IPS-NIHi7 (cell line): ENCODE results near the gene ZNF536.

ENCODE experiments used
- DNase-seq: peaks from one replicate; pipeline ENCODE4 v3.0.0; 2012; ENCODE audit warnings: mixed read lengths; ENCODE audit errors: extremely low spot score

ZNF536 gene

GRCh38 chr19:30529876-30530275, 157.7 kb downstream of the ZNF536 start:
- DNase-seq, result no peak

GRCh38 chr19:30530751-30531150, 158.6 kb downstream of the ZNF536 start:
- DNase-seq, result no peak

GRCh38 chr19:30535011-30535410, 162.8 kb downstream of the ZNF536 start:
- no peak for DNase-seq

DNA sequence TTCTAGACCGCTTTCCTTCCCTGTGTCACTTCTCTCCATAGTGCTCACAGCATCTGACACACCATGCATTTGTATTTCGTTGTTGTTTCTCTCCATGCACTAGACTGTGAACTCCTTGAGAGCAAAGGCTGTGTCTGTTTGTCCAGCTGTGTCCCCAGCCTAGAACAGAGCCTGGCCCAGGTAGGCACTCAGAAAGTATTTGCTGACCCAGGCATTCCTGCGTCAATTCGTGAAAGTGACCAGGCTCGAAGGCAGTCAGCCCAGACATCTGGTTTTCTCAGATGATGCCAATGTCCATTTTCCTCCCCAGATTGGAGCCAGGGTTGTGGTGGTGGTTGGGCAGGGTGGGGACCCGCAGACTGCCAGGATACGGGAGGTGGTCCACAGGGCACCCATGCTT, 164.8 kb downstream of the ZNF536 start:
- DNase-seq, result no peak

DNA sequence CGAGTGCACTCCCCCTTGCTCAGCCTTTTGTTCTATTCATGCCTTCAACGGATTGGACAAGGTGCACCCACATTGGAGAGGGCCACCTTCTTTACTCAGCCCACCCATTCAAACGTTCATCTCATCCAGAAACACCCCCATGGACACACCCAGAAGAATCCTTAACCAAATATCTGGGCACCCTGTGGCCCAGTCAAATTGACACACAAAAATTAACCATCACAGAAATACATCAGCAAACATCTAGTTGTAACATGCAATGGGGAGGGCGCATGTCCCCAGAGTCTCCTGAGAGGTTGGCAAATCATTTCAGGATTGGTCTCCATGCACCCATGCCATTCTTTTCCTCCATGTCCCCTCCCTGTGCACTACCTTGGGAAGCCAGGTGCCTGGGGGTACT, 167.1 kb downstream of the ZNF536 start:
- DNase-seq, result no peak

DNA sequence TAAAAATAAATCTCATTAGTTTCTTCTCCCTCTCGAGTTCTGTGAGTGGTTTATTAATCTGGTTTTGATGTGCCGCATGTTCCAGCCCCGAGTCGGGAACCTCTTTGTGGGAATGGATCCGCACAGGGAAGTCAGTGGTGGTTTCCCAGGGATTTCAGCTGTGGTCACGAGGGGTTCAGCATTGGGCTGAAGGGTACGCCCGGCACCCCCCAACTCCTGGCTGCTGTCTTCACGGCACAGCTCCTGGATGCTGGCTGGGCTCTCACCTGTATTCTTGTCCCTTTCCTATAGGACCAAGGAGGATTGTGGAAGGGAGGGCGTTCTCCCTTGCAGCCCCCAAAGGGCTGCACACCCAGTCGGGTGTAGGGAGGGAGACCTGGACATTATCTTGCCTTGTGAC, 167.8 kb downstream of the ZNF536 start:
- no peak for DNase-seq

DNA sequence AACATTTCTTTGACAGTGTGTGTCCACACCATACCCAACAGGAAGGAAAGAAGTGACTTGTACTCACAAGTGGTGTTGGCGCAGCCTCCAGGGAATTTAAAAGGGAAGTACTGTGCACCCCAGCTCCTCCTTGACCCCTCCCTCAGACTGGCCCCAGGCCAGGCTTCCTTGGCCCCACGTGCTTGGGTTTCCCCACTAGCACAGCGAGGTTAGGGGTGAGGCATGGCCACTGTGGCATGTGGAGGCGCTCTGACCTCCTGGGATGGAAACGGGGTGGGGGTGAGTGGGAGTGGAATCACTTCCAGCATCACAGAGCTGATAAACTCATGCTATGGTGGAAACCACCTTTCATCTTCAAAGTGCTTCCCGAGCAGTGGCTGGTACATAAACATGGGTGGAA, 168.6 kb downstream of the ZNF536 start:
- no peak for DNase-seq

DNA sequence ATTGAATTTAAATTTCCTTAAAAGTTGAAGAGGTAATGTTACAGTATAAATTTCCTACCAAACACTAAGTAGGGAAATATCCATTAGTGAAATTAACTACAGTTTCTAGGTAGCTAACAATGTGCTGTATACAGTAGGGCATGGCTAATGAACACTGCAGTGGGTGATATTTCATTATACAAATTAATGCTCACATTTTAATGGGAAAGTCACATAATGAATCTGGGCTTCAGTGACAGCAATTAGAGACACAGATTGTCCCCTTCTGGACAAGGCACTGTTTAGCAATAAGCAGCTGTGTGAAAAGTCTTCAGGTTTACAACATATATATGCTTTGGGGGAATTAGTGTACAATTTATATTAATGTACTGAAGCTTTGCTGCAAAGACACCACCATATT, 169.4 kb downstream of the ZNF536 start:
- no peak for DNase-seq

- DNase-seq, result no peak
Observed at GRCh38 chr19:30543243-30543945, 171.2 kb downstream of the ZNF536 start.

DNA sequence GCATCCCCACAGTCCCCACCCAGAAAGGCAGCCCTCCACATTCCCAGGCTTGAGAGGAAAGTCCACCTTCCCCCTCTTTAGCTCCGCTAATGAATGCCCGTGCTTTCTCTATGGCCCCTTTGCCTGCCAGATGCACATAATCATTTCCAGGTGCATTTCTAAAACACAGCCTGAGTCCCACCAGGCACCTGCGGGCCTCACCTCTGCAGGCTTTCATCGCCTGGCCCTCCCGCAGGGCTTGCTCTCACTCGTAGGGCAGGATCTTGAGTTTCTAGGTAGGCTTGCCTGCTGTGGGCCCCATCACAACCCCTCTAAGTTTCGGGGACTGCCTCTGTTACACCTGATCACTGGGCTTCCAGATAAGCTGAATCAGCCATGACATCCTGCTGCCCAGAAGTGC, 173.6 kb downstream of the ZNF536 start:
- DNase-seq, result no peak

- no peak for DNase-seq
Observed at GRCh38 chr19:30546332-30546731, 174.1 kb downstream of the ZNF536 start.

DNA sequence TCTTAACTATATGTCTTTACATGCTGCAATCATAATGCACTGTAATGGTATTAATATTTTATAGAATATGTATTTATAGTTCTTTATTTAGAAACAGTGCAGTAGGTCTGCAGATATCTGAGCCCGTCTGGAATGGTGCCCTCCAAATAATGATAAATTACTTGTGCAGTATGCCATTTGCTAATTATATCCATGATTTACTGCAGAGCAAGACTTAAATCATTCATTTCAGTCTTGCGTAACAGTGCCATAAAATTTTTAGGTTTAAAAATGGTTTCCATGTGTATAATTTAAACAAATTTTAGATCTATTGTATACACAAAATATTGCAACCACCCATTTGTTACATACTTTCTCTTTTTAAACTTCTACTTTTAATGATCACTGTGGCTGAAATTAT, 175.1 kb downstream of the ZNF536 start:
- no peak for DNase-seq

DNA sequence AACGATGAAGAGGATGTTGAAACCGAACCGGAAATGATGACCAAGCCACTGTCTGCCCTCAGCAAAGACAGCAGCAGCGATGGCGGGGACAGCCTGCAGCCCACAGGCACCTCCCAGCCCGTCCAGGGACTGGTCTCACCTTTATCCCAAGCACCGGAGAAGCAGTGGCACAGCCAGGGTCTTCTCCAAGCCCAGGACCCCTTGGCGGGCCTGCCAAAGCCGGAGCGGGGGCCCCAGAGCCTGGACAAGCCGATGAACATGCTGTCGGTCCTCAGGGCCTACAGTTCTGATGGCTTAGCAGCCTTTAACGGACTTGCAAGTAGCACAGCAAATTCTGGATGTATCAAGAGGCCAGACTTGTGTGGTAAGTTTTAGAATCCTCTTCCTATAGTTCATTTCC, 177.0 kb downstream of the ZNF536 start:
- no peak for DNase-seq

DNA sequence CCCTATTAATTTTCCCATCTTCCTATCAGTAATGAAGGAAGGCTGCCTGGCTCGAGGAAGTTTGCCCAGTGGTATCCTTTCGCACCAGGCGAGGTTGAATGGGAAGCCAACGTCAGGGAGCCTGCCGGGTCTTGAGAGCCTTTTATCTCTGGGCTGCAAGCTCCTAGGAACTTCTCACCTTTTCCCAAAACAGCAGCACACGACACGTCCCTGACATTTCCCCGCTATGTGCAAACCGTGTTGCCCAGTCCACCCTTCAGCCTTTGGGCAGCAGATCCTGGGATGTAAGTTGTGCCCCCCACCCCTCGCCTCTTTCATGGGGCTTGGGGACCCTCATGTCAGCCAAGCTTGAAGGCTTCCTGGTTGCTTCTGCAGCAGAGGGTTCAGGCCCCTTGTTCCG, 179.1 kb downstream of the ZNF536 start:
- peak; percentile 52 for DNase-seq

GRCh38 chr19:30552593-30552992, 180.4 kb downstream of the ZNF536 start:
- no peak for DNase-seq

DNA sequence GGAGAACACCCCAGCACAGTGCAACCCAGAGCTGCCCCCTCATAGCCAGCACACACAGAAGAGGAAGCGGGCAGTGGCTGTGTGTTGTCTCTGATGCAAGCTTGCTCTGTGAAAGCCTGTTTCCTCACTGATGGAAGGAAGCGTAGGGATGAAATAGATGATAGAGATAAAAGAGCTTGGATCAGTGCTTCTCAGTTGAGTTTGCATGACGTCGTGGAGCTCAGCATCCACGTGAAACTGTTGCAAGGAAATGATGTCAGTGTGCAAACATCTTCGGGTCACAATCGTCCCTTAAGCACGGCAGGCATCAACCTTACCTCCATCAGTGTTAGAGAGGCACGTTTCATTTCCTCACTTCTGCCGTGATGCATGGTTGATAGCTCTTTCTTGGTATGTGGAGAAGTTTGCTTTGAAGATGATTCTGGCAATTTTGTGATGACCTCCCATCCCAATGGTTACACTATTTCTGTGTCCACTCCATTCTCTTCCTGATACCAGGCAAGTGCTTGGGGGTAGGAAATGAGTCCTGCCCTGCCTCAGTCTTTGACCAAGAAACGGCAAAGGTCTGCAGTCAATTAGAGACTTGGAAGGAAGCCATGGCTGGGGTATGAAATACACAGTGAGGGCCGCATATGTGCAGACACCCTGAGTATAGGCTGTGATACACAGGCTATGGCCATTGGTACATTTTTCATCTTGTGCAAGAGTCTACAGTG, 183.0 kb downstream of the ZNF536 start:
- DNase-seq, result no peak

DNA sequence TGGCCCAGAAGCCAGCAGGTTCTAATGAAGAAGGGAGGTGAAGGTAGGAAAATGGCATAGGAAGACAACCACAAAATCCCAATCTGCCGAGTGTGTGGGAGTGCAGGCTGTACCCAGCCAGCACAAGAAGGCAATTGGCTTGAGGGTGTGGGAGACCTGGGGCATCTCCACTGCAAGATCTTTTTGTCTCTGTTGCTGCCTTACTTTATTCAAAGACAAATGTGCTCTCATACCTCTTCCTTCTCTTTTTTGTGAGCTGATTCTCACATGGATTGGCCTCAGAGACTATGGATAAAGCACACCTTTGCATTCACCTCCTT, 183.6 kb downstream of the ZNF536 start:
- no peak for DNase-seq

DNA sequence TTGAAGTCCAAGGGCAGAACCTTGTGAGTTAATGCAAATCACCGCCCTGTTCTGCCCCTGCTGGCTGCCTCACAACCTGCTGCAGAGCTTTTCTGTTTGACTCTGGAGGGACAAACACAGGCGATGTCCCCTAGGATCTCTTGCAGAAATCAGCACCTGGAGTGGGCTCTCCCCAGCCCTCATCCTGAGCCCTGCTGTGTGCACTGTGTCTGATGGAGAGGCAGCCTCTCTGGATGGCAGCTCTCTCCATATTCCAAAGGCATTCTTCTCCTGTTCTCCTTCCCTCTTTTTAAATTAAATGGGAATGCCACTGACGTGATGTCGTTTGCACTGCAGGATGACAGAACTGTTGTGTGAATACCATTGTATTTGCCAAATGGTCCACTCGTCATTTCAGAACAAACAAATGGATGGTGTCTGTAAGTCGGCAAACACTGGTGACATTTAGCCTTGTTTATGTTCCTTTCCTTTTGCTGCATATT, 184.1 kb downstream of the ZNF536 start:
- DNase-seq, result peak; percentile 52

GRCh38 chr19:30557212-30557611, 185.0 kb downstream of the ZNF536 start:
- DNase-seq, result no peak

- DNase-seq, result no peak
Observed at GRCh38 chr19:30557927-30558557, 185.9 kb downstream of the ZNF536 start.

DNA sequence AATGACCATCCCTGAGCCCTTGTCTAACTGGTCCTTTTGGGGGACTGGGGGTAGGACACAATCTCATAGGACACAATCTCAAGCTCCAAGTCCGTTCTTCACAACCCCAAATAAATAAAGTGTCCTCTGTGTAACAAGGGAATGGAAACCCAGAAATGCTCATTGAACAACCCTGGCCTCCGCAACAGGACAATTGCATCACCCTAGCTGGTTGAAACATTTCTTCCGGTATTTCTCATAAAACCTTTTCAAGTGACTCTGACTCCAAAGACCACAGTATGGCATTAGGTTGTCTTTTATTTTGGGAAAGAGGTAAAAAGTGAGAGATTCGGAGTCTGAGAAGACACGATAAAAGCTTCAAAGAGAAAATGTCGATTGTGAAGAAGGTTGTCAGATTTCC, 186.6 kb downstream of the ZNF536 start:
- DNase-seq, result no peak

GRCh38 chr19:30559446-30559845, 187.3 kb downstream of the ZNF536 start:
- DNase-seq, result no peak

DNA sequence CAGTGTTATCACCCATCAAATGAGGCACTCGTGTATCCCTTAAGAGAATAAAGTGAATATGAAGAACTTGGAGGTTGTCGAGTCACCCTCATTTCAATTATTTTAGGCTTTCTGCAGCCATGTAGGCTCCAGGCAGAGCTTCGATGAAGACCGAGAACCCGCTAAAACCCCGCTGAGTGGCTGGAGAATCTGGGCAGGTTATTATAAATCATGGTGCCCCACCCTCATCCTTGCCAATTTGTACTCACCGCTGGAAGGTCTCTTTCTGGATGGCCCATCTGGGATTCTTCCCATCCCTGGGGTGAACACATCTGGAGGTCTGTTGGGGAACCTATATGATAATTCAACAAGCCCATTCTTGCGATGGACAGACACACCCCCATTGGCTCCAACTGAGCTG, 190.8 kb downstream of the ZNF536 start:
- no peak for DNase-seq
